Osteocyte (in vitro differentiated cells): ENCODE results near the gene MRPS31. TPM values are rescaled to one million over a fixed set of nuclear protein-coding genes. Genes with fewer than 3 reads are reported as not detected.

Experiments
- DNase-seq: peaks from one replicate; pipeline ENCODE4 v3.0.0; 2021; ENCODE audit warnings: mixed read lengths; ENCODE audit not compliant: unreplicated experiment; ENCODE audit errors: extremely low spot score
- H3K27ac Mint-ChIP-seq: one replicate; pipeline ENCODE4 v1.8.0; 2021; ENCODE audit warnings: mild to moderate bottlenecking, mixed read lengths; ENCODE audit not compliant: unreplicated experiment
- H3K27me3 Mint-ChIP-seq: one replicate; pipeline ENCODE4 v1.8.0; 2021; ENCODE audit warnings: mixed read lengths; ENCODE audit not compliant: unreplicated experiment
- H3K36me3 Mint-ChIP-seq: one replicate; pipeline ENCODE4 v1.8.0; 2021; ENCODE audit warnings: mixed read lengths; ENCODE audit not compliant: unreplicated experiment
- H3K4me1 Mint-ChIP-seq: one replicate; pipeline ENCODE4 v1.8.0; 2021; ENCODE audit warnings: mixed read lengths; ENCODE audit not compliant: unreplicated experiment
- H3K4me3 Mint-ChIP-seq: one replicate; pipeline ENCODE4 v1.8.0; 2021; ENCODE audit warnings: mild to moderate bottlenecking, moderate library complexity, mixed read lengths; ENCODE audit not compliant: unreplicated experiment
- H3K9me3 Mint-ChIP-seq: one replicate; pipeline ENCODE4 v1.8.0; 2021; ENCODE audit warnings: mixed read lengths; ENCODE audit not compliant: unreplicated experiment
- microRNA-seq: library from miRNA; unstranded; fragments of <30 nt; microRNA quantifications from one replicate; pipeline ENCODE4 v1.1.0, GENCODE V29; 2020; ENCODE audit not compliant: unreplicated experiment
- total RNA-seq: library from RNA; stranded (reverse); gene quantifications from 2 replicates; pipeline ENCODE4 v1.2.1, GENCODE V29; 2021
- TF ChIP-seq, protein P1 (sequence below): fragments of 200-600 bp; sonication (generic); IDR thresholded peaks from 2 replicates; pipeline ENCODE4 v1.5.0; 2021; ENCODE audit warnings: antibody characterized with exemption, mild to moderate bottlenecking, moderate library complexity

Gene MRPS31
- total RNA-seq, 1 donor from 2014 or later, result 17.4 TPM

DNA sequence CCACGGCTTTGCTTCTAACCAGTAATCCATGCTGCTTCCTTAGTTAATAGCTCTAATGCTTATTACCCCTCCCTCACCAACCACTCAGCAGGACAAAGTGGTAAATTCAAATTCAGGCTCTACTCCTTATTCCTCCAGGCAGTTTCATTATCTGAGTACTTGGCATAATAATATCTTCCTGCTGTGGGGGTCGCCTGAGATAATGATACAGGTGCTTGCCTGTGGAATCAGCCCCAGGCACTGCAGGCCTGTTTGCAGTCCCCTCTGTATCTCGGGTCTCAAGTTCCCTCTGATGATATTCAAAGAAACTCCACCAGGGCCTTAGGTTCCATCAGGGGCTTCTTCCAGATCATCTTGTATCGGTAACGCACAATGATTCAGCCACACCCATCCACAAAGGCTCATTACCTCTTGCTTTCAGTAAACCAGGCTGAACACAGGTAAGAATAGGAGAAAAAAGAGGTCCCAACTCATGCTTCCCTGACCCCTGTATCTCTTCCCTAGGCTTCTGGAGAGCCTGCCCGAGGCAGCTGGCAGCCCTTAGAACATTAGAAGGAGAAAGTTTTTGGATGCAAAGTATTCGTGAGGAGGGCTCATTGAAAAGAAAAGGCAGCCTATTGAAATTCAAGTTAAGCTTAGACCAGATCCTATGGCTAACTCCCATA lies 90.2 kb downstream of the MRPS31 start:
- DNase-seq, result peak; percentile 25
- no peaks in the 10 kb centered on the region for H3K27me3 Mint-ChIP-seq
- no peak overlapping the region for H3K27ac Mint-ChIP-seq
- no peak overlapping the region for H3K4me3 Mint-ChIP-seq
- no peaks in the 10 kb centered on the region for H3K36me3 Mint-ChIP-seq
- no peaks in the 10 kb centered on the region for H3K9me3 Mint-ChIP-seq
- peaks cover 10% of the 10 kb centered on the region for H3K4me1 Mint-ChIP-seq
- TF ChIP-seq, protein P1, sequence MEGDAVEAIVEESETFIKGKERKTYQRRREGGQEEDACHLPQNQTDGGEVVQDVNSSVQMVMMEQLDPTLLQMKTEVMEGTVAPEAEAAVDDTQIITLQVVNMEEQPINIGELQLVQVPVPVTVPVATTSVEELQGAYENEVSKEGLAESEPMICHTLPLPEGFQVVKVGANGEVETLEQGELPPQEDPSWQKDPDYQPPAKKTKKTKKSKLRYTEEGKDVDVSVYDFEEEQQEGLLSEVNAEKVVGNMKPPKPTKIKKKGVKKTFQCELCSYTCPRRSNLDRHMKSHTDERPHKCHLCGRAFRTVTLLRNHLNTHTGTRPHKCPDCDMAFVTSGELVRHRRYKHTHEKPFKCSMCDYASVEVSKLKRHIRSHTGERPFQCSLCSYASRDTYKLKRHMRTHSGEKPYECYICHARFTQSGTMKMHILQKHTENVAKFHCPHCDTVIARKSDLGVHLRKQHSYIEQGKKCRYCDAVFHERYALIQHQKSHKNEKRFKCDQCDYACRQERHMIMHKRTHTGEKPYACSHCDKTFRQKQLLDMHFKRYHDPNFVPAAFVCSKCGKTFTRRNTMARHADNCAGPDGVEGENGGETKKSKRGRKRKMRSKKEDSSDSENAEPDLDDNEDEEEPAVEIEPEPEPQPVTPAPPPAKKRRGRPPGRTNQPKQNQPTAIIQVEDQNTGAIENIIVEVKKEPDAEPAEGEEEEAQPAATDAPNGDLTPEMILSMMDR, result no peak

- Mint-ChIP-seq H3K27me3 (no peaks in the 10 kb centered on the region), H3K4me3 (no peak overlapping the region), H3K4me1 (peaks cover 10% of the 10 kb centered on the region), H3K9me3 (no peaks in the 10 kb centered on the region), H3K36me3 (no peaks in the 10 kb centered on the region), H3K27ac (no peak overlapping the region)
- DNase-seq, result no peak
- TF ChIP-seq, protein P1, result no peak
Measured at GRCh38 chr13:40679480-40679985, 91.5 kb downstream of the MRPS31 start.

Small RNA genes lying within 50 kb of the gene (microRNA-seq; reads per million reads assigned to microRNA genes)
- gene MIR320D1, result not detected
- gene MIR621, result not detected

Other genes starting within 250 kb of the MRPS31 start
- 8.6 and 10.0 TPM in 2 replicates for gene FOXO1, start 104.5 kb downstream of the MRPS31 start, total RNA-seq
- gene SLC25A15, start 18.4 kb upstream of the MRPS31 start, total RNA-seq, result 8.3 and 9.5 TPM in 2 replicates
- 52.6 and 56.8 TPM in 2 replicates for gene ELF1, start 248.1 kb upstream of the MRPS31 start, total RNA-seq